SK-N-DZ (cell line): ENCODE measurements around the gene AMBP.
"Not testable (repeated sequence)": the region's sequence is repeated elsewhere in the genome, so short reads cannot be mapped to it uniquely, and the experiment has no call there.

Experiments
- DNase-seq: peaks from one replicate; pipeline ENCODE4 v3.0.0-alpha.2; 2015; ENCODE audit warnings: low spot score

AMBP gene

DNA sequence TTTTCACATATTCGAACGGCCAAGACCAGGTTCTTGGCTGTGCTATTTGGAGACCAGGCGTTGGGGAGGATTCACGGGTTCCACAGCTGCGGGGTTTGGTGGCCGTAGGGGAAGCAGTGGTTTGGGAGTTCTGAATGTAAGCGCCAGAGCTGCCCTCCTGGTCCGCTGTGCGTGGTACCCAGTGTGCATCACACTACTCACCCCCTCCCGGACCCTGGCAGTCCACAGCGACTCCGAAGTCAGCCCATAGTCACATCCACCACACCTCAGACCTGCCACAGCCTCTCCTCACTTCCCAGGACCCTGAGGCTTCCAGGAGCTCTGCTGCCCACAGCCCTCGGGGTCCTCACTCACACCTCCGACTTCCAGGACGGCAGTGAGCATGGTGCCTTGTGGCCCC, 26.8 kb downstream of the AMBP start:
- DNase-seq: no peak

DNA sequence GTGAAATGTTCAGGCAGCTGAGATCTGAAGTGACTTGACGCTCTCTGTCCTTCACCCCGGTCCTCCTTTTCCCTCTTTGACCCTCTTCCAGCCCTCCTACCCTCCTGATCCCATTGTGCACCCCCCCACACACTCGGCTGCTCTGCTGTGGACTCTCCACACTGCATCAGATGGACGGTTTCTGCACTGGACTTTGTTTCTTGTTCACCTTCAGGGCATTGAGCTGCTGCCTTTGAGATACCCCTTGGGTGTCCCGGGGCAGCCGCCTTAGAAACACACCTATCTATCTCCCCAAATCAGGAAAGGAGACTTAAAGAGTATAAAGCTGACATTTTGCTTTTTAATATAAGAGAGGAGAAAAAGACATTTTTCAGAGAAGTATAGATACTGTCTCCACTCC, 27.5 kb downstream of the AMBP start:
- no peak for DNase-seq

DNA sequence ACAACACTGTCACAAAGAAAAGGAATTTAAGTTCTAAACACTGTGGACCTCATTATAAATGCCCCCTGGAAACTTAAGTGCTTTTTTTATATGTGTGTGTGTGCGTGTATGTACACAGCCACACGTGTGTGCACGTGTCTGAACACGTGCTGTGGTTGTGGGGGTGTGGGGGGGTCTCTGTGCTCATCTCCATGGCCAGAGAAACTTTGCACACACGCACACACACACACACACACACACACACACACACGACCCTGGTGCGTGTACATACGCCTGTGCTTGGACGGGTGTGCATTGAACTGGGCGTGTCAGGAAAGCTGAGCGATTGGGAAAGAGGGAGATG, 27.9 kb downstream of the AMBP start:
- no peak for DNase-seq

DNA sequence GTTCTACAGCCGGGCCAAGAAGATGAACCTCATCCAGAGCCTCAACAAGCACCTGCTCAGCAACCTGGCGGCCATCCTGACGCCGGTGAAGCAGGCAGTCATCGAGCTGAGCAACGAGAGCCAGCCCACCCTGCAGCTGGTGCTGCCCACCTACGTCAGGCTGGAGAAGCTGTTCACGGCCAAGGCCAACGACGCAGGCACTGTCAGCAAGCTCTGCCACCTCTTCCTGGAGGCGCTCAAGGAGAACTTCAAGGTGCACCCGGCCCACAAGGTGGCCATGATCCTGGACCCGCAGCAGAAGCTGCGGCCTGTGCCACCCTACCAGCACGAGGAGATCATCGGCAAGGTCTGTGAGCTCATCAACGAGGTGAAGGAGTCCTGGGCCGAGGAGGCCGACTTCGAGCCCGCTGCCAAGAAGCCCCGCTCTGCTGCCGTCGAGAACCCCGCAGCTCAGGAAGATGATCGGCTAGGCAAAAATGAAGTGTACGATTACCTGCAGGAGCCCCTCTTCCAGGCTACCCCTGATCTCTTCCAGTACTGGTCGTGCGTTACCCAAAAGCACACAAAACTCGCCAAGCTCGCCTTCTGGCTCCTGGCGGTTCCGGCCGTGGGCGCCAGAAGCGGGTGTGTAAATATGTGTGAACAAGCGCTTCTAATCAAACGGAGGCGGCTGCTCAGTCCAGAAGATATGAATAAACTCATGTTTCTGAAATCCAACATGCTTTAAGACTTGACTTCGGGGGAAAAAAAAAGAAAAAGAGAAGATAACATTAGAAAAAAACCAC, 28.5 kb downstream of the AMBP start:
- DNase-seq: no peak

DNA sequence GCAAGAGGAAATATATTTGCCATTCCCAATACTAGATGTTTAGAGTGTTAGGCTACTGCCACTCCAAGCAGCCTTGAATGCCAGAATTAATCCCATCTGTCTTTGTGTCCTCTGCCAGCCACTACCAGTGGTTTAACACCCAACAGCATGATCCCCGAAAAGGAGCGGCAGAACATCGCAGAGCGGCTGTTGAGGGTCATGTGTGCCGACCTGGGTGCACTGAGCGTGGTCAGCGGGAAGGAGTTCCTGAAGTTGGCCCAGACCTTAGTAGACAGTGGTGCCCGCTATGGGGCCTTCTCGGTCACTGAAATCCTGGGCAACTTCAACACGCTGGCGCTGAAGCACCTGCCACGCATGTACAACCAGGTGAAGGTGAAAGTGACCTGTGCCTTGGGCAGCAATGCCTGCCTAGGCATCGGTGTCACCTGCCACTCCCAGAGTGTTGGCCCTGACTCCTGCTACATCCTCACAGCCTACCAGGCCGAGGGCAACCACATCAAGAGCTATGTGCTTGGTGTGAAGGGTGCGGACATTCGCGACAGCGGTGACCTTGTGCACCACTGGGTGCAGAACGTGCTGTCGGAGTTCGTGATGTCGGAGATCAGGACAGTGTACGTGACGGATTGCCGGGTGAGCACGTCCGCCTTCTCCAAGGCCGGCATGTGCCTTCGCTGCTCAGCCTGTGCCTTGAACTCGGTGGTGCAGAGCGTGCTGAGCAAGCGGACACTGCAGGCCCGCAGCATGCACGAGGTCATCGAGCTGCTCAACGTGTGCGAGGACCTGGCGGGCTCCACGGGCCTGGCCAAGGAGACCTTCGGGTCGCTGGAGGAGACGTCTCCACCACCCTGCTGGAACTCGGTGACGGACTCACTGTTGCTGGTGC, 29.3 kb downstream of the AMBP start:
- DNase-seq: no peak

DNA sequence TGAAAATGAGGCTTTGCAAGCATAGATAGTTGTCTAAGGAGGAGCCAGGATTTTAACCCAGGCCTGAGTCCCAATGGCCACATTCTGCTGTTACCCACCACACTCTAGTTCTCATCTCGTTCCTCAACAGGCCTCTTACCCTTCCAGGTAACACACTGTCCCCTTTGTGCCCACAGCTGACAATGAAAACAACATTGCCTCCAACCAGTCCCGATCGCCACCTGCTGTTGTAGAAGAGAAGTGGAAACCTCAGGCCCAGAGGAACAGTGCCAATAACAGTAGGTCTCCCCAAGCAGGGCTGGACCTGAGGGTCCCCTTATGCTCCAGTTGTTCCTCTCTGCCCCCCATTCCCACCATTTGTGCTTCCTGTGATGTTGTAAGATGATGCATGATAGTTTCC, 30.4 kb downstream of the AMBP start:
- DNase-seq: no peak

DNA sequence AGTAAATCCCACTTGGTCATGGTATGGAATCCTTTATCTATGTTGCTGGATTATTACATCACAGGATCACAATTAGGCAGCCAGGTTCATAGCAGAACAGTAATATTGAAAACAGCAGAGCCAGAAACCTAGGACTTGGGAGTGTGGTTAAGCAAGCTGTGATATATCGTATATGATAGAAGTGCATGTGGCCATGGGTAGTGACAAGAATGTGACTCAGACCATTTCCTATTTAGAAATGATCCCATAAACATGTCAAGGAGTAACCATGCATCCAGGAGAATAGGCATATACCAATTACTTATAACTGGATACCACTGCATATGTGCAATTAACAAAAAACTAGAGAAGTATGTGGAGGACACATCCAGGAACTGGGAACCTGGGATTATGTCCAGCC, 31.2 kb downstream of the AMBP start:
- DNase-seq: no peak

DNA sequence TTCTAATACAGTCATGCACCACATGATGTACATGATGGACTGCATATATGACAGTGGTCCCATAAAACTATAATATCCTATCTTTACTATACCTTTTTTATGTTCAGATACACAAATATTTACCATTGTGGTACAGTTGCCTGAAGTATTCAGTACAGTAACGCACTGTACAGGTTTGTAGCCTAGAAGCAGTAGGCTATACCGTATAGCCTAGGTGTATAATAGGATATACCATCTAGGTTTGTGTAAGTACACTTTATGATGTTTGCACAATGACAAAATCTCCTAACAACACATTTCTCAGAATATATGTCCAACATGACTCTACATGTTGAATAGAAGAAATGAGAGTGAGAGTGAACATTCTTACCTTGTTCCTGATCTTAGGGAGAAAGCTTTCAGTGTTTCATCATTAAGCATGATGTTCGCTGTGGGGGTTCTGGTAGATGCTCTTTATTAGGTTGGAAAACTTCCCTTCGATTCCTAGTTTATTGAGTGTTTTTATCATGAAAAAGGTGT, 31.8 kb downstream of the AMBP start:
- no peak for DNase-seq

DNA sequence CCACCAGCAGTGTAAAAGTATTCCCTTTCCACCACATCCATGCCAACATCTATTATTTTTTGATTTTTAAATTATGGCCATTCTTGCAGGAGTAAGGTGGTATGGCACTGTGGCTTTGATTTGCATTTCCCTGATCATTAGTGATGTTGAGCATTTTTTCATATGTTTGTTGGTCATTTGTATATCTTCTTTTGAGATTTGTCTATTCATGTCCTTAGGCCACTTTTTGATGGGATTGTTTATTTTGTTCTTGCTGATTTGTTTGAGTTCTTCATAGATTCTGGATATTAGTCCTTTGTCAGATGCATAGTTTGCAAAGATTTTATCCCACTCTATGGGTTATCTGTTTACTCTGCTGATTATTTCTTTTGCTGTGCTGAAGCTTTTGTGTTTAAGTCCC, 34.4 kb downstream of the AMBP start:
- DNase-seq: not testable (repeated sequence)

DNA sequence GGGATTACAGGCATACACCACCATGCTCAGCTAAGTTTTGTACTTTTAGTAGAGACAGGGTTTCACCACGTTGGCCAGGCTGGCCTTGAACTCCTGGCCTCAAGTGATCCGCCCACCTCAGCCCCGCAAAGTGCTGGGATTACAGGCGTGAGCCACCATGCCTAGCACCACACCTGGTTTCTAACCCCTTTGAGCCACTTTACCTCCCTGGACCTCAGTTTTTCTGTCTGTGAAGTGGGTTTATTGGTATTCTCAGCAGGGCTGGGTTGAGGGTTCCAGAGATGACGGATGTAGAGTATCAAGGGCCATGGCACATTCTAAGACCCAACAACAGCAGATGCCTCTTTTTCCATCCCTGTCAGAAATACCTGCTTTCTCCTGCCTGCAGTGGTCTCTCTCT, 38.6 kb downstream of the AMBP start:
- no peak for DNase-seq

DNA sequence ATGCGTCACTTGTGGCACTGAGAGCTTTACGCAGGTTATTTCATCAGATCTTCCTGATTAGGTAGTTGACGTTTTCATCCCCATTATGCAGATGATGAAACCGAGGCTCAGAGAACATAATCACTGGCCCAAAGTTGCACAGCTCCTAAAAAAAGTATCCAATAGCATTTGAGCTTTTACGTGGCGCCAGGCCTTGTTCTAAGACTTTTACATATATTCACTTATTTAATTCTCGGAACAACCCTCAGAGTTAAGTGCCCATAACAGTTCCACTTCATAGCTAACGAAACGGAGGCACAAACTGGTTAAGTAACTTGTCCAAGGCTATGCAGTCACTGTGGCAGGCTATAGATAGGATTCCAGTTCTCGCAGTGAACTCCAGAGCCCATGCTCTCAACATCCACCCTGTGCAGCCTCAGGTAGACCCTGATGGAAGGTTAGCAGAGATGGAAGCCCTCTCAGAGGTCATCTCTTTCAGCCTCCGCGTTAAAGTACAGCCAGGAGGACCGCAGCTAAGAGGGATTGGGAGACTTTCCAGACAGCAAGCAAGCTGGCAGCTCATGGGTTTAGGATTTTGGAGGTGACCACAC, 39.3 kb downstream of the AMBP start:
- DNase-seq: no peak

DNA sequence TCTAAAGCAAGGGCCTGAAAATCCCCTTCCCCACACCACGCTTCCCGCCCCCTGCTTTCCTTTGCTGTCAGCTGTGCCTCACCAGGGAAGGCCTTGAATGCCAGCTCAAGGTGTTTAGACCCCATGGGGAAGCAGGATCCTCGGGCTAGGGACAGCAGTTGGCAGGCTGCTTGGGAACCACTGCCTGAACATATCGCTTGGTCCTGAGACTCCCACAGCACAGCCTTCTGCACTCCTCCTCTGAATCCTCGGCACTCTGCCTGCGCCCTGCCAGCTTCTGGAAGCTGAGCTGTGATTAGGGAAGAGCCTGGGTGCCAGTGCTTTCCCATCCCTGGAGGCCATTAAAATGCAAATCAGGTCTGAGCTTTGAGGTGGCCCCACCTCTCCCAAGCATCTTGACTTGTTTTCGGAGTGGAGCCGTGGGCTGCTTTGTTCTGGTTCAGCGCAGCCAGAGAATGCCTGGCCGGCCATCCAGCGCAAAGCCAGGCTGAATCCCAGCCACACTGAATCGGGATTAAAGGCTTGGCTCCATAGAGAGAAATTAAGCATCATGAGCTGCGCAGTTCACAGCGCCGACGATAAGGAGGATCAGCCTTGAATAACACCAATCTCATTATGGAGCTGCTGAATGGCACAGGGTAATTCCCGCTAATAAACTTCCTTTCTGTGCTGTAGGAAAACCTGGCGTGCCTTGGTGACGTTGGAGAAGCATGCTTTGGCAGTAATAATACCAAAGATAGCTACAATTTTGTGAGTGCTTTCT, 40.0 kb downstream of the AMBP start:
- DNase-seq: no peak

DNA sequence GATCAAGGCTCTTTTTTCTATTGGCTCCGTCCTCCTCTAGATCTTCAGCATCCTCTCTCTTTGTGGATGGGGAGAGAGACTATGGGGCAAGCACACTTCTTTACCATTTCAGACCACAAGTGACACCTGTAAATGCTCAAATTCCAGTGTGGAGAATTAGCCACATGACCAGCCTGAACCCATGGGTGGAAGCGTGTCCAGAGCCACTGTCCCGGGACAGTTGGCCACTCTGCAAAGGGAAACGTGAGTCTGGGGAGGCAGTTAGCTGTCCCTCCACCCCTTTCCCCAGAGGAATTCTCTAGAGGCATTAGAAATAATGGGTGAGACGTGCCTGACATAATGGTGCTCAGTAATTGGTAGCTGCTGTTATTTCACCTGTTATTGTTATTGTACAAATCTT, 40.9 kb downstream of the AMBP start:
- DNase-seq: no peak

DNA sequence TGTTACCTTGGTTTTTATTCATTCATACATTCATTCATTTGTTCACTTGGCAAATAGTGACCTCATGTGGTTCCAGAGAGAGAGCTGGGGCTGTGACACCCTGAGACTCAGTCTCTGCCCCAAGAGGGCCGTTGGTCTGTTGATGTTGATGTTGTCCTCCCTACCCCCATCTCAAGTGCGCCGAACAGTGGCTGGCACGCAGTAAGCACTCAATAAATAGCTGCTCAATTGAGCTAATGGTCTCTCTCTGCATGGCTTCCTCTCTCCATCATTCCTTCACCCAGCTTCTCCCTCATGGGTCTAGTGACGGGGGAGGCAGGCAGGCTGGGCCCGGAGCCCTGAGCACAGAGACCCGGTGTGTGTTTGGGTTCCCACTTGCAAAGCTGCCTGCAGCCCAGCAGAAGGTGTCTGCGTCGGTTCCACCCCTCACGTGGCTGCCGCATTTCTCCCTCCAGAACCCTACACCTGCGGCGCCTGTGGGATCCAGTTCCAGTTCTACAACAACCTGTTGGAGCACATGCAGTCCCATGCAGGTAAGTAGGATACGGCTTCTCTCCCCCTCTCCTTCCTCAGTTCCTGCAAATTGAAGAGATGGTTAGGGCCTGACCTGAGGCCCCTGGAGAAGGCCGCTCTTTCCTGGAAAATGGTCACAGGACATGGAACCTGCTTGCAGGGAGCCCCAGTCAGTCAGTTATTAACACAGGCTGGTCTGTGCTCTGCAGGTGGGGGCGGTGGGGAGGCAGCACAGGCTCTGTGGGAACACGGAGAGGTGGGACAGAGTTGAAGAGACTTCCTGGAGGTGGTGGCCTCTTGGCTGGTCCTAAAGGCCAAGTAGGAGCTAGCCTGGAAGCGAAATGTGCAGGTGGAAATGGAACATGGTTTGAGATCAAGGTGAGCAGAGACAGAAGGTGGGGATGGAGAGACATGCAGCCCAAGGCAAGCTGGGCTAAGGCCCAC, 42.0 kb downstream of the AMBP start:
- no peak for DNase-seq

DNA sequence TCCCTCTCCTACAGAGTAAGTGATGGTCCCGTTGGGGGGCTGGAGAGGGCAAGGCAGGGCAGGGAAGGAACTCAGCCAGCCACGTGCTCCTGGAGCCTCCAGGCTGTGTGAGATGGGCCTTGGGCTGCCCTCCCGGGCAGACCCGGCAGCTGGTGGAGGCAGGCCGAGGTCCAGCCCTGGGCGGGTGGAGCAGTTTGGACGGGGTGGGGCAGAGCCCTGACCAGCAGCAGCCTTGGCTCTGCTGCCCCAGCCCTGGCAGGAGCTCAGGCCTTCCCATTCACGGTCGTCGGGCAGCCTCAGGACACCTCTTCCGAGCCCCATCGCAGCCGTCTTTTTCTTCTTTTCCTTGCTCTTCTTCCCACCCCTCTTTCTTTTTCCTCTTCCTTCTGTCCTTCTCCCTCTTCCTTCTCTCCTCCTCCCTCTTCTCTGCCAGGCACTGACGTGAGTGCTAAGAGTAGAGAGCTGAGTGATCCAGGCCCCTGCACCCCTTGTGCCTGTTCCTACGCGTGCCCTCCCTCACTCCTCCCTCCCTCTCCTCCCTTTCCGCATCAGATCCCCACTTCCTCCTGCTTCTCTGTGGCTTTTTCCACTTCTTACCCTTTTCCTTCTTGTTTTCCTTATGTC, 42.8 kb downstream of the AMBP start:
- DNase-seq: no peak

DNA sequence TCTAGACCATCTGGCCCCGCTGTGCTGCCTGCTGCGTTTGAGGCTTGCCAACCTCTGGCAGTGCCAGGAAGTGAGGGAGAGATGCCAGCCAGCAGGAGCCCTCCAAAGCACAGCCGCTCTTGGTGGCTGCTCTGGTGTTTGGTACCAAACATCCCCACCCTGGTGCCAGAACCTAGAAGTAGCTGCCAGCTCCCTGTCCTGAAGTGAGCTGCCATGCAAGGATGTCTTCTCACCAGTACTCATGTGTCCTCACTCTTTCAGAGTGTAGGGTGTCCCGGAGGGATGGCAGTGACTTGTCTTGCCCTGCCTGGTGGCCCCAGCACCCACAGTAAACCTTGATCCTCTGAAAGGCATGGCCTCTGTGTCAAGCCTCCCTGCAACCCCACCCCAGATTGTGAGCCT, 43.4 kb downstream of the AMBP start:
- no peak for DNase-seq

DNA sequence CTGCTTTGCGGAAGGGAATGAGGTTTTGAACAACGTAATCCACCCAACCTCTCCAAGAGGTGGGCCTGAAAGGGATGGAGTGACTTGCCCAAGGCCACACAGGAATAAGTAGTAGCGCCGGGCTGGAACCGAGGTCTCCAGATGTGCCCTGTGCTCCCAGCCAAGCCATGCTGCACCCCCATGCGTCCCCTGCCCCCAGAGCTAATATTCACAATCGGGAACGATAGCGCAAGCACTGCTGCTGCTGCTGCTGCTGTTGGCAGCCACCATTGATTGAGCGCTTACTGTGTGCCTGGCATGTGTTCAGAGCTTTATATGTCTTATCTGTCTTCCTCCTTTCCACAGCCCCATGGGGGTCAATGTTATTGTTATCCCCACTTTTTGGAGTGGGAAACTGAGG, 43.9 kb downstream of the AMBP start:
- no peak for DNase-seq

DNA sequence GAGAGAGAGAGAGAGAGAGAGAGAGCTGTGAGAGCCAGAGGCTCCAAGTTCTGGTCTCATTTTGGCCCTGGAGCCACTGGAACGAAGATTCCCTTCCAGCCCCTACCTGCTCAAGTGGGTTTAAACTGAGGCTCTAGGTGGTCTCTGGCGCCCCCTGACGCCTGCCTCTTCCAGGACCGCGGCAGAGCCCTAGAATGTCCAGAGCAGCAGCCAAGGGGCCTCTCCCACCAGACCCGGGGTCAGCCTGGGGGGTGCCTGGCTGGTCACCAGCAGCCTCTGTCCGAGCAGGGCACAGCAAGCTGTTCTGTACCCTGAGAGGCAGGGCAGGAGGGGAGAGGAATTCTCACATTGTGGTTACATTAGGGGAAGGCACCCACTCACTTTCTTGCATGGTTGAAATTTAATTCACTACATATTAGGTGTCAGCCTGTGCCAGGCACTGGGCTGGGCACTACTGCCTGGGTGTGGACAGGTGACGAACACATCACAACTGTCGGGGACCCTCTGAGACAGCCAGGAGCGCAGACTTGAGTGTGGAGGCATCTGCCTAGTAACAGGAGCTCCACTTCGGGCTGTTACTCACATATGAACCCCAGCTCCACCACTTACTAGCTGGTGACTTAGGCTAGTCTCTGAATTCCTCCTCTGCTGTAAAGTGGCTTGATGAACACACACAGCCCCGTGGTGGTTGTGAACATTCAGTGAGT, 44.5 kb downstream of the AMBP start:
- DNase-seq: peak; percentile 22
